Aorta (tissue), 4 donors: ENCODE measurements around the gene TAF11L5. TPM values are rescaled to one million over a fixed set of nuclear protein-coding genes. Genes with fewer than 3 reads are reported as not detected.

Source experiments
- polyA plus RNA-seq, 2 donors: library from polyadenylated mRNA; stranded (reverse); fragments of 200-250 nt; gene quantifications; one replicate each; pipeline ENCODE4 v1.2.3, GENCODE V29; 2013
- total RNA-seq, 2 donors: library from RNA; stranded (reverse); fragmentation: NEBNext Ultra II Directional; extraction: Animal tissue kit (Norgen Biotek cat#: 25700); gene quantifications; one replicate each; pipeline ENCODE4 v1.2.1, GENCODE V29; 2021
- donor health status: healthy with polysubstance abuse.
- donor health status: Bipolar disorder and iron deficiency.
- donor health status: DM: no; HTN: no; CAD: no.
- donor health status: DM: yes; HTN: yes; CAD: no.

Gene TAF11L5
- total and polyA plus RNA-seq, 4 donors, result not detected

Other genes starting within 250 kb of the TAF11L5 start
- gene TAF11L2, start 27.0 kb upstream of the TAF11L5 start, total RNA-seq, result not detected
- not detected for gene TAF11L2, start 27.0 kb upstream of the TAF11L5 start, polyA plus RNA-seq
- gene TAF11L3, start 6.9 kb upstream of the TAF11L5 start, total RNA-seq, result not detected
- not detected for gene TAF11L3, start 6.9 kb upstream of the TAF11L5 start, polyA plus RNA-seq
- gene TAF11L4, start 3.4 kb upstream of the TAF11L5 start, total RNA-seq, result not detected
- not detected for gene TAF11L4, start 3.4 kb upstream of the TAF11L5 start, polyA plus RNA-seq
- not detected for gene TAF11L6, start 3.4 kb downstream of the TAF11L5 start, total RNA-seq
- not detected for gene TAF11L6, start 3.4 kb downstream of the TAF11L5 start, polyA plus RNA-seq
- gene TAF11L7, start 60.5 kb downstream of the TAF11L5 start, total RNA-seq, result not detected
- not detected for gene TAF11L7, start 60.5 kb downstream of the TAF11L5 start, polyA plus RNA-seq
- not detected for gene TAF11L8, start 65.7 kb downstream of the TAF11L5 start, total RNA-seq
- gene TAF11L8, start 65.7 kb downstream of the TAF11L5 start, polyA plus RNA-seq, result not detected
- not detected for gene TAF11L9, start 69.2 kb downstream of the TAF11L5 start, total RNA-seq
- not detected for gene TAF11L9, start 69.2 kb downstream of the TAF11L5 start, polyA plus RNA-seq
- not detected for gene TAF11L10, start 72.6 kb downstream of the TAF11L5 start, total RNA-seq
- not detected for gene TAF11L10, start 72.6 kb downstream of the TAF11L5 start, polyA plus RNA-seq
- not detected for gene TAF11L11, start 78.9 kb downstream of the TAF11L5 start, total RNA-seq
- gene TAF11L11, start 78.9 kb downstream of the TAF11L5 start, polyA plus RNA-seq, result not detected
- not detected for gene TAF11L12, start 85.2 kb downstream of the TAF11L5 start, total RNA-seq
- gene TAF11L12, start 85.2 kb downstream of the TAF11L5 start, polyA plus RNA-seq, result not detected
- not detected for gene TAF11L13, start 106.9 kb downstream of the TAF11L5 start, total RNA-seq
- not detected for gene TAF11L13, start 106.9 kb downstream of the TAF11L5 start, polyA plus RNA-seq
- gene TAF11L14, start 109.2 kb downstream of the TAF11L5 start, total RNA-seq, result not detected
- gene TAF11L14, start 109.2 kb downstream of the TAF11L5 start, polyA plus RNA-seq, result not detected